GM18505 (cell line): Measurements from ENCODE around the gene FARSA.

ENCODE experiments used
- ATAC-seq: cut with Tn5 transposase; IDR thresholded peaks from one replicate; pipeline ENCODE4 v1.9.1; 2021; ENCODE audit not compliant: unreplicated experiment
- POLR2A ChIP-seq: IDR thresholded peaks from 4 replicates; pipeline ENCODE4 v1.6.1; 2011; ENCODE audit warnings: borderline replicate concordance; ENCODE audit not compliant: insufficient read depth, insufficient read length; ENCODE audit errors: extremely low read depth

The FARSA gene

GRCh38 chr19:12885749-12886650, 47.5 kb downstream of the FARSA start:
- peak; percentile 6 for ATAC-seq

GRCh38 chr19:12884926-12885748, 48.4 kb downstream of the FARSA start:
- peak; percentile 59 for TF ChIP-seq POLR2A
- peak; percentile 36 for ATAC-seq

More at GRCh38 chr19:12885749-12886650, 47.5 kb downstream of the FARSA start:
- no peak for TF ChIP-seq POLR2A

GRCh38 chr19:12884627-12884925, 48.9 kb downstream of the FARSA start:
- no peak for TF ChIP-seq POLR2A
- ATAC-seq, result no peak

- no peak for TF ChIP-seq POLR2A
- ATAC-seq, result no peak
Measured at GRCh38 chr19:12884202-12884601, 49.3 kb downstream of the FARSA start.

GRCh38 chr19:12882589-12882988, 50.9 kb downstream of the FARSA start:
- ATAC-seq, result no peak
- no peak for TF ChIP-seq POLR2A

GRCh38 chr19:12881172-12881808, 52.2 kb downstream of the FARSA start, which contains the start of gene DNASE2:
Gene DNASE2 (minus strand): TSS chr19:12881449. CDS start chr19:12881375, 74 bp downstream.
- TF ChIP-seq POLR2A, result peak; percentile 88
- ATAC-seq, result peak; percentile 62

- ATAC-seq, result peak; percentile 16
- no peak for TF ChIP-seq POLR2A
Measured at GRCh38 chr19:12880551-12881171, 52.9 kb downstream of the FARSA start.

- ATAC-seq, result no peak
- TF ChIP-seq POLR2A, result no peak
Measured at GRCh38 chr19:12875086-12875485, 58.4 kb downstream of the FARSA start.

GRCh38 chr19:12873891-12874745, 59.4 kb downstream of the FARSA start:
- ATAC-seq, result no peak
- no peak for TF ChIP-seq POLR2A

GRCh38 chr19:12872941-12873890, 60.3 kb downstream of the FARSA start:
- ATAC-seq, result no peak
- no peak for TF ChIP-seq POLR2A
